Ovary (tissue), 9 donors: Measurements from ENCODE around the gene UBFD1. TPM values are rescaled to one million over a fixed set of nuclear protein-coding genes. Genes with fewer than 3 reads are reported as not detected.
"Not testable (repeated sequence)": the region's sequence is repeated elsewhere in the genome, so short reads cannot be mapped to it uniquely, and the experiment has no call there.

Experiments
- DNase-seq, 5 donors: peaks; one replicate each; pipeline ENCODE4 v3.0.0-alpha.2; 2019 to 2020
- H3K27ac ChIP-seq, 2 donors: fragments of 200-600 bp; one replicate each; pipeline versions ENCODE4 v1.5.1 to v1.8.0; 2019 to 2022
- H3K27me3 ChIP-seq: fragments of 200-600 bp; one replicate; pipeline ENCODE4 v1.8.0; 2022
- H3K36me3 ChIP-seq: fragments of 200-600 bp; sonication (generic); one replicate; pipeline ENCODE4 v1.5.1; 2019
- H3K4me1 ChIP-seq: one replicate; pipeline ENCODE4 v1.8.1; 2013; ENCODE audit warnings: mild to moderate bottlenecking, moderate library complexity; ENCODE audit not compliant: insufficient read depth
- H3K4me3 ChIP-seq: fragments of 200-600 bp; sonication (generic); one replicate; pipeline ENCODE4 v1.5.1; 2017
- H3K9me3 ChIP-seq, 2 donors: fragments of 200-600 bp in 1 of 2; sonication (generic) in 1 of 2; one replicate each; pipeline versions ENCODE4 v1.5.1 to v1.8.1; 2013 to 2019; ENCODE audit warnings: mild to moderate bottlenecking in 1 of 2, moderate library complexity in 1 of 2
- EP300 ChIP-seq: sonication (generic); formaldehyde crosslinking; IDR thresholded peaks from one replicate; pipeline ENCODE4 v1.6.1; 2017; ENCODE audit warnings: antibody characterized with exemption
- POLR2A ChIP-seq: fragments of 450-650 bp; IDR thresholded peaks from one replicate; pipeline ENCODE4 v1.6.1; 2017; ENCODE audit warnings: antibody characterized with exemption, mild to moderate bottlenecking, moderate library complexity
- WGBS, 3 donors: extraction: QIAGEN DNeasy Blood & Tissue Kit in 1 of 3; methylation state at CpG; one replicate each; pipeline versions ENCODE4 v1.1.5 to v1.1.7; 2013 to 2017; 5-methylcytosine and 5-hydroxymethylcytosine counted together
- intact Hi-C, 4 donors: fragments of 100-400 bp; cut with DNase I; formaldehyde crosslinking; loops; one replicate each; pipeline versions ENCODE4 v1.11.0 to v1.15.1; 2022 to 2023
- polyA plus RNA-seq, 2 donors: library from polyadenylated mRNA; stranded (reverse); fragments of 200-250 nt in 1 of 2; fragments of 350-450 nt in 1 of 2; fragmentation: Illumina TruSeq in 1 of 2; extraction: RNeasy Lipid Tissue Mini Kit (QIAGEN cat#74804) in 1 of 2; gene quantifications; one replicate each; pipeline ENCODE4 v1.2.3, GENCODE V29; 2013 to 2014
- total RNA-seq, 7 donors: library from RNA; depleted of rRNA in 2 of 7; stranded (reverse); fragments of >200 nt in 2 of 7; fragmentation: NEBNext Ultra II Directional in 3 of 7; extraction: Animal tissue kit (Norgen Biotek cat#: 25700) in 3 of 7; gene quantifications; one replicate each; pipeline versions ENCODE4 v1.1.0 to v1.2.4, GENCODE V29; 2016 to 2023
- TF ChIP-seq, protein P1 (sequence below), 3 donors: fragments of 450-650 bp in 2 of 3; fragments of 200-600 bp in 1 of 3; IDR thresholded peaks; one replicate each; pipeline versions ENCODE4 v1.5.1 to v1.8.0; 2016 to 2022; ENCODE audit warnings: antibody characterized with exemption in 3 of 3, mild to moderate bottlenecking in 1 of 3
- donor health status: DM: no; HTN: no; CAD: no; lungs with moderate emphysema.
- donor health status: DM: no; HTN: no; CAD: no.
- donor health status: Bipolar disorder and iron deficiency.
- donor health status: DM: yes; HTN: yes; CAD: no.
- donor health status: DM: no; HTN: no; CAD: no.
- donor health status: DM: yes; HTN: yes; CAD: no.

Gene UBFD1
- total and polyA plus RNA-seq, 9 donors: 13.8 to 67.4 (median 54.0) TPM

- no peak for DNase-seq
Observed at GRCh38 chr16:23535901-23536300, 21.6 kb upstream of the UBFD1 start.

DNA sequence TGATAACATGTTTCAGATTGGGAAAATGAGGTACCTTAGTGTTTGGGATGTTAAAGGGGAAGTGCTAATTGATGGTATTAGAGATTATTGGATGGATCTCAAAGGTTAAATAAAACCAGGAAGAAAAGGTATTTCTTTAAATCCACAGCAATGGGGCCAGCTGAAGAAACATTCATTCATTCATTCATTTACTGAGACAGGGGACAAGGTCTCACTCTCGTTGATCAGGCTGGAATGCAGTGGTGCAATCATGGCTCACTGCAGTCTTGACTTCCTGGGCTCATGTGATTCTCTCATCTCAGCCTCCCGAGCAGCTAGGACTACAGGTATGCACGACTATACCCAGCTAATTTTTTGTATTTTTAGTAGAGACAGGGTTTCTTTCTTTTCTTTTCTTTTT, 20.1 kb upstream of the UBFD1 start:
- intact Hi-C loops: no loop called here
- 62 to 76% (median 68%) methylated on average over 3 of the region's 3 CpGs for WGBS, 3 donors
- Histone ChIP-seq H3K4me3 (no peak overlapping the region), H3K9me3 (no peaks in the 10 kb centered on the region), H3K36me3 (no peaks in the 10 kb centered on the region), H3K4me1 (no peaks in the 10 kb centered on the region), H3K27ac (no peak overlapping the region), H3K27me3 (no peaks in the 10 kb centered on the region)
- TF ChIP-seq, protein P1, sequence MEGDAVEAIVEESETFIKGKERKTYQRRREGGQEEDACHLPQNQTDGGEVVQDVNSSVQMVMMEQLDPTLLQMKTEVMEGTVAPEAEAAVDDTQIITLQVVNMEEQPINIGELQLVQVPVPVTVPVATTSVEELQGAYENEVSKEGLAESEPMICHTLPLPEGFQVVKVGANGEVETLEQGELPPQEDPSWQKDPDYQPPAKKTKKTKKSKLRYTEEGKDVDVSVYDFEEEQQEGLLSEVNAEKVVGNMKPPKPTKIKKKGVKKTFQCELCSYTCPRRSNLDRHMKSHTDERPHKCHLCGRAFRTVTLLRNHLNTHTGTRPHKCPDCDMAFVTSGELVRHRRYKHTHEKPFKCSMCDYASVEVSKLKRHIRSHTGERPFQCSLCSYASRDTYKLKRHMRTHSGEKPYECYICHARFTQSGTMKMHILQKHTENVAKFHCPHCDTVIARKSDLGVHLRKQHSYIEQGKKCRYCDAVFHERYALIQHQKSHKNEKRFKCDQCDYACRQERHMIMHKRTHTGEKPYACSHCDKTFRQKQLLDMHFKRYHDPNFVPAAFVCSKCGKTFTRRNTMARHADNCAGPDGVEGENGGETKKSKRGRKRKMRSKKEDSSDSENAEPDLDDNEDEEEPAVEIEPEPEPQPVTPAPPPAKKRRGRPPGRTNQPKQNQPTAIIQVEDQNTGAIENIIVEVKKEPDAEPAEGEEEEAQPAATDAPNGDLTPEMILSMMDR (IDR thresholded peaks at IDR 0.05): no peak
- TF ChIP-seq EP300 (no peak), POLR2A (no peak)
- no peak for DNase-seq

More at GRCh38 chr16:23535901-23536300, 21.6 kb upstream of the UBFD1 start:
- Histone ChIP-seq H3K4me1 (no peaks in the 10 kb centered on the region), H3K36me3 (no peaks in the 10 kb centered on the region), H3K27ac (no peak overlapping the region), H3K4me3 (no peak overlapping the region), H3K27me3 (no peaks in the 10 kb centered on the region), H3K9me3 (no peaks in the 10 kb centered on the region)
- TF ChIP-seq POLR2A (no peak), EP300 (no peak)
- TF ChIP-seq, protein P1 (IDR thresholded peaks at IDR 0.05): no peak
- intact Hi-C loops: no loop called here
- WGBS, 3 donors: 81 to 87% (median 82%) methylated on average over 2 of the region's 2 CpGs

GRCh38 chr16:23538919-23539278, 18.6 kb upstream of the UBFD1 start:
- no peak overlapping the region for H3K4me3 ChIP-seq
- no peaks in the 10 kb centered on the region for H3K4me1 ChIP-seq
- TF ChIP-seq EP300: no peak
- no peak for TF ChIP-seq POLR2A
- TF ChIP-seq, protein P1 (IDR thresholded peaks at IDR 0.05): no peak
- H3K27me3 ChIP-seq: no peaks in the 10 kb centered on the region
- no peaks in the 10 kb centered on the region for H3K9me3 ChIP-seq
- intact Hi-C loops: no loop called here
- H3K36me3 ChIP-seq: no peaks in the 10 kb centered on the region
- no peak overlapping the region for H3K27ac ChIP-seq
- no peak for DNase-seq
- 85 to 93% (median 89%) methylated on average over 1 of the region's 1 CpG for WGBS, 3 donors

DNA sequence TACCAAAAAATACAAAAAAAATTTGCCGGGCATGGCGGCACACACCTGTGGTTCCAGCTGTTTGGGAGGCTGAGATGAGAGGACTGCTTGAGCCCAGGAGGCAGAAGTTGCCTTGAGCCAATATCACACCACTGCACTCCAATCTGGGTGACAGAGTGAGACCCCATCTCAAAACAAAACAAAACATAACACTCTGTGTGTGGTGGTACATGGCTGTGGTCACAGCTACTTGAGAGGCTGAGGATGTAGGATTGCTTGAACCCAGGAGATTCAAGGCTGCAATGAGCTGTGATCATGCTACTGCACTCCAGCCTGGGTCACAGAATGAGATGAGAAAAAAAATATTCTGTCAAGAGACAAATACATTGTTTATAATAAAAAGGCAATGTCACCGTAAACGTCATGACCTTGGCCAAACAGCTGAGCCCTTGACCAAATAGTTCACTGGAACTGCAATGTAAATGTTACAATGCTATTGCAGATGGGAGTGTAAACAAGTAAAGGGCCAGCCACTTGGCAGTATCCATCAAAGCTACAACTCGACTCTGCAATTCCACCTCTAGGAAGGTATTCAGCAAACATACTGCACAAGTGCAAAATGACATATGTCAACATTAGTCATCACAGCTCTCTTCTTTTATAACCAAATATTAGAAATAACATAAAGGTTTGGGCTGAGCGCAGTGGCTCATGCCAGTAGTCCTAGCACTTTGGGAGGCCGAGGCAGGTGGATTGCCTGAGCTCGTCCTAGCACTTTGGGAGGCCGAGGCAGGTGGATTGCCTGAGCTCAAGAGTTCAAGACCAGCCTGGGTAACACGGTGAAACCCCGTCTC, 17.3 kb upstream of the UBFD1 start:
- WGBS, 3 donors: 90 to 92% (median 91%) methylated on average over 11 of the region's 11 CpGs
- Histone ChIP-seq H3K36me3 (no peaks in the 10 kb centered on the region), H3K27ac (no peak overlapping the region), H3K9me3 (no peaks in the 10 kb centered on the region), H3K27me3 (no peaks in the 10 kb centered on the region), H3K4me1 (no peaks in the 10 kb centered on the region), H3K4me3 (no peak overlapping the region)
- intact Hi-C loops: no loop called here
- DNase-seq: no peak
- no peak for TF ChIP-seq EP300
- no peak for TF ChIP-seq POLR2A
- TF ChIP-seq, protein P1 (IDR thresholded peaks at IDR 0.05): no peak

- H3K27ac ChIP-seq, H3K4me3 ChIP-seq, H3K27me3 ChIP-seq, DNase-seq, H3K4me1 ChIP-seq, H3K36me3 ChIP-seq, H3K9me3 ChIP-seq, intact Hi-C loops: not testable (repeated sequence)
- WGBS, 3 donors: 97% methylated on average over 3 of the region's 3 CpGs
Observed at GRCh38 chr16:23540817-23541178, 16.7 kb upstream of the UBFD1 start.
